Measurements from ENCODE around the gene PDIK1L.

Gene PDIK1L

GRCh38 chr1:26169669-26170471 lies 58.2 kb downstream of the PDIK1L start, which contains the start of gene ZNF593 (continued):
- TF ChIP-seq, protein P1, sequence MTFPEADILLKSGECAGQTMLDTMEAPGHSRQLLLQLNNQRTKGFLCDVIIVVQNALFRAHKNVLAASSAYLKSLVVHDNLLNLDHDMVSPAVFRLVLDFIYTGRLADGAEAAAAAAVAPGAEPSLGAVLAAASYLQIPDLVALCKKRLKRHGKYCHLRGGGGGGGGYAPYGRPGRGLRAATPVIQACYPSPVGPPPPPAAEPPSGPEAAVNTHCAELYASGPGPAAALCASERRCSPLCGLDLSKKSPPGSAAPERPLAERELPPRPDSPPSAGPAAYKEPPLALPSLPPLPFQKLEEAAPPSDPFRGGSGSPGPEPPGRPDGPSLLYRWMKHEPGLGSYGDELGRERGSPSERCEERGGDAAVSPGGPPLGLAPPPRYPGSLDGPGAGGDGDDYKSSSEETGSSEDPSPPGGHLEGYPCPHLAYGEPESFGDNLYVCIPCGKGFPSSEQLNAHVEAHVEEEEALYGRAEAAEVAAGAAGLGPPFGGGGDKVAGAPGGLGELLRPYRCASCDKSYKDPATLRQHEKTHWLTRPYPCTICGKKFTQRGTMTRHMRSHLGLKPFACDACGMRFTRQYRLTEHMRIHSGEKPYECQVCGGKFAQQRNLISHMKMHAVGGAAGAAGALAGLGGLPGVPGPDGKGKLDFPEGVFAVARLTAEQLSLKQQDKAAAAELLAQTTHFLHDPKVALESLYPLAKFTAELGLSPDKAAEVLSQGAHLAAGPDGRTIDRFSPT (tag by site-specific recombination; IDR thresholded peaks at IDR 0.05) = peak; percentile 99
- no peak for TF ChIP-seq MEIS1 (CRISPR knock-in tag; IDR thresholded peaks at IDR 0.05; ENCODE audit: borderline replicate concordance)
- TF ChIP-seq PATZ1 (tag by site-specific recombination; IDR thresholded peaks at IDR 0.05) = peak; percentile 93
- peak; percentile 86 for TF ChIP-seq ZBTB26 (tag by site-specific recombination; optimal IDR thresholded peaks at IDR 0.05)
- TF ChIP-seq IKZF3 (tag by site-specific recombination; IDR thresholded peaks at IDR 0.05) = 0 out of 2 replicates have a peak, but pooled peaks have one; percentile 17
- TF ChIP-seq ZNF26 (tag by site-specific recombination; IDR thresholded peaks at IDR 0.05) = no peak
- TF ChIP-seq, protein P2, sequence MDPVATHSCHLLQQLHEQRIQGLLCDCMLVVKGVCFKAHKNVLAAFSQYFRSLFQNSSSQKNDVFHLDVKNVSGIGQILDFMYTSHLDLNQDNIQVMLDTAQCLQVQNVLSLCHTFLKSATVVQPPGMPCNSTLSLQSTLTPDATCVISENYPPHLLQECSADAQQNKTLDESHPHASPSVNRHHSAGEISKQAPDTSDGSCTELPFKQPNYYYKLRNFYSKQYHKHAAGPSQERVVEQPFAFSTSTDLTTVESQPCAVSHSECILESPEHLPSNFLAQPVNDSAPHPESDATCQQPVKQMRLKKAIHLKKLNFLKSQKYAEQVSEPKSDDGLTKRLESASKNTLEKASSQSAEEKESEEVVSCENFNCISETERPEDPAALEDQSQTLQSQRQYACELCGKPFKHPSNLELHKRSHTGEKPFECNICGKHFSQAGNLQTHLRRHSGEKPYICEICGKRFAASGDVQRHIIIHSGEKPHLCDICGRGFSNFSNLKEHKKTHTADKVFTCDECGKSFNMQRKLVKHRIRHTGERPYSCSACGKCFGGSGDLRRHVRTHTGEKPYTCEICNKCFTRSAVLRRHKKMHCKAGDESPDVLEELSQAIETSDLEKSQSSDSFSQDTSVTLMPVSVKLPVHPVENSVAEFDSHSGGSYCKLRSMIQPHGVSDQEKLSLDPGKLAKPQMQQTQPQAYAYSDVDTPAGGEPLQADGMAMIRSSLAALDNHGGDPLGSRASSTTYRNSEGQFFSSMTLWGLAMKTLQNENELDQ (tag by site-specific recombination; IDR thresholded peaks at IDR 0.05; ENCODE audit: low read depth) = no peak
- no peak for TF ChIP-seq ZNF677 (tag by site-specific recombination; IDR thresholded peaks at IDR 0.05)
- TF ChIP-seq ZNF501 (tag by site-specific recombination; IDR thresholded peaks at IDR 0.05) = peak; percentile 98
- peak; percentile 84 for TF ChIP-seq TSHZ1 (tag by site-specific recombination; IDR thresholded peaks at IDR 0.05; ENCODE audit: borderline replicate concordance)
- TF ChIP-seq ZNF660 (tag by site-specific recombination; IDR thresholded peaks at IDR 0.05) = peak; percentile 80
- peak; percentile 83 for TF ChIP-seq ZIC2 (tag by site-specific recombination; IDR thresholded peaks at IDR 0.05)
- TF ChIP-seq ZSCAN23 (tag by site-specific recombination; IDR thresholded peaks at IDR 0.05) = peak; percentile 95
- TF ChIP-seq ZNF394 (tag by site-specific recombination; IDR thresholded peaks at IDR 0.05; ENCODE audit: borderline replicate concordance) = peak; percentile 66; the same call in 1 of the 2 replicates
- TF ChIP-seq ZNF558 (tag by site-specific recombination; IDR thresholded peaks at IDR 0.05) = no peak
- 0 out of 2 replicates have a peak, but pooled peaks have one; percentile 48 for TF ChIP-seq ZNF146 (tag by site-specific recombination; IDR thresholded peaks at IDR 0.05)
- no peak for TF ChIP-seq ZNF112 (tag by site-specific recombination; IDR thresholded peaks at IDR 0.05)
- TF ChIP-seq PBX3 (CRISPR knock-in tag; IDR thresholded peaks at IDR 0.05) = no peak
- TF ChIP-seq ZNF692 (tag by site-specific recombination; IDR thresholded peaks at IDR 0.05) = peak; percentile 83
- no peak for TF ChIP-seq ZFP3 (tag by site-specific recombination; IDR thresholded peaks at IDR 0.05; ENCODE audit: low read depth)
- no peak for TF ChIP-seq ZNF624 (tag by site-specific recombination; IDR thresholded peaks at IDR 0.05)
- TF ChIP-seq ZNF121 (tag by site-specific recombination; IDR thresholded peaks at IDR 0.05) = peak; percentile 49; the same call in 1 of the 2 replicates

Measured in HEK293 (cell line).